HG03025 (cell line): ENCODE results near the gene ABCC12.
A peak's percentile ranks its signal among the peaks of the same experiment; 100 is the strongest.
"Not testable (repeated sequence)": the region's sequence is repeated elsewhere in the genome, so short reads cannot be mapped to it uniquely, and the experiment has no call there.

Experiments
- ATAC-seq: cut with Tn5 transposase; IDR thresholded peaks from one replicate; pipeline ENCODE4 v1.9.1; 2021; ENCODE audit warnings: mild to moderate bottlenecking, moderate library complexity; ENCODE audit not compliant: unreplicated experiment, low FRiP score

The ABCC12 gene

GRCh38 chr16:48166617-48167016 lies 10.8 kb upstream of the ABCC12 start:
- not testable (repeated sequence) for ATAC-seq

- ATAC-seq = no peak
Observed at GRCh38 chr16:48165961-48166578, 10.3 kb upstream of the ABCC12 start.

- ATAC-seq = no peak
Observed at GRCh38 chr16:48164907-48165715, 9.3 kb upstream of the ABCC12 start.

- no peak for ATAC-seq
Observed at GRCh38 chr16:48162839-48163410, 7.1 kb upstream of the ABCC12 start.

- no peak for ATAC-seq
Observed at GRCh38 chr16:48161906-48162305, 6.1 kb upstream of the ABCC12 start.

- ATAC-seq = no peak
Observed at GRCh38 chr16:48160575-48160974, 4.8 kb upstream of the ABCC12 start.

- peak; percentile 44 for ATAC-seq
Observed at GRCh38 chr16:48158296-48158695, 2.5 kb upstream of the ABCC12 start.

GRCh38 chr16:48157794-48158193 lies 2.0 kb upstream of the ABCC12 start:
- ATAC-seq = no peak

GRCh38 chr16:48157302-48157701 lies 1.5 kb upstream of the ABCC12 start:
- no peak for ATAC-seq

- no peak for ATAC-seq
Observed at GRCh38 chr16:48156790-48157209, 1.0 kb upstream of the ABCC12 start.

GRCh38 chr16:48153774-48154173 lies 2.0 kb downstream of the ABCC12 start:
- no peak for ATAC-seq

GRCh38 chr16:48152226-48152625 lies 3.6 kb downstream of the ABCC12 start:
- ATAC-seq = no peak

GRCh38 chr16:48150707-48151106 lies 5.1 kb downstream of the ABCC12 start:
- ATAC-seq = no peak

- no peak for ATAC-seq
Observed at GRCh38 chr16:48146710-48147109, 9.1 kb downstream of the ABCC12 start.

GRCh38 chr16:48146131-48146530 lies 9.7 kb downstream of the ABCC12 start:
- no peak for ATAC-seq

GRCh38 chr16:48143812-48144368 lies 11.9 kb downstream of the ABCC12 start:
- ATAC-seq = no peak

- ATAC-seq = no peak
Observed at GRCh38 chr16:48140821-48141220, 15.0 kb downstream of the ABCC12 start.

- ATAC-seq = no peak
Observed at GRCh38 chr16:48139517-48139916, 16.3 kb downstream of the ABCC12 start.

- no peak for ATAC-seq
Observed at GRCh38 chr16:48138543-48138942, 17.2 kb downstream of the ABCC12 start.

GRCh38 chr16:48137822-48138221 lies 18.0 kb downstream of the ABCC12 start:
- no peak for ATAC-seq
